IPS-15b (cell line): ENCODE data around the gene ARHGEF28.

Experiments used
- H3K27me3 ChIP-seq: one replicate; pipeline ENCODE4 v1.6.1; 2013; ENCODE audit warnings: low read length; ENCODE audit not compliant: control insufficient read depth, insufficient read depth
- H3K36me3 ChIP-seq: one replicate; pipeline ENCODE4 v1.6.1; 2013; ENCODE audit warnings: low read length; ENCODE audit not compliant: control insufficient read depth, insufficient read depth
- H3K4me1 ChIP-seq: one replicate; pipeline ENCODE4 v1.6.1; 2013; ENCODE audit warnings: mild to moderate bottlenecking, low read length; ENCODE audit not compliant: control insufficient read depth, insufficient read depth
- H3K4me3 ChIP-seq: one replicate; pipeline ENCODE4 v1.5.1; 2013; ENCODE audit warnings: low read depth, low read length
- H3K9ac ChIP-seq: one replicate; pipeline ENCODE4 v1.6.1; 2013; ENCODE audit warnings: low read depth, mild to moderate bottlenecking, low read length
- H3K9me3 ChIP-seq: one replicate; pipeline ENCODE4 v1.6.1; 2013; ENCODE audit warnings: mild to moderate bottlenecking, low read length; ENCODE audit not compliant: control insufficient read depth, insufficient read depth

ARHGEF28 gene

DNA sequence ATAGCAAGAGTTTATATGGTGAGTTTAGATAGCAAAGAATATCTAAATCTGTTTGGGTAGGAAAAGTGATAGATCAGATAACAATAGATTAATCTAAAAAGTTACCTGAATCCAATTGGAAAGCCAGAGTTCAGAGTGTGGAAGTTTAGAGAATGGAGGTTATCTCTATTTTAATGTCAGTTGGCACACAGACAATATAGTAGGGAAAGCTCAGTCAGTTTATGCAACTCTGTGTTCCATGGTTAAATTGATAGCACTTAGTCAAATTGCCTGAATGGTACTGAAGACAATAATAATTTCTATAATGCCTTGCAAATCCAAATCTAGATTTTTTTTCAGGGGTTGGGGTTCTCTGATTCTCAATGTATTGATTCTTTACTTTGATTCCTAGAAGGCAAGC lies 77.0 kb downstream of the ARHGEF28 start:
- no peak overlapping the region for H3K4me3 ChIP-seq
- H3K9ac ChIP-seq, result no peak overlapping the region
- no peaks in the 10 kb centered on the region for H3K27me3 ChIP-seq
- H3K4me1 ChIP-seq, result no peaks in the 10 kb centered on the region
- H3K9me3 ChIP-seq, result no peaks in the 10 kb centered on the region
- no peaks in the 10 kb centered on the region for H3K36me3 ChIP-seq

DNA sequence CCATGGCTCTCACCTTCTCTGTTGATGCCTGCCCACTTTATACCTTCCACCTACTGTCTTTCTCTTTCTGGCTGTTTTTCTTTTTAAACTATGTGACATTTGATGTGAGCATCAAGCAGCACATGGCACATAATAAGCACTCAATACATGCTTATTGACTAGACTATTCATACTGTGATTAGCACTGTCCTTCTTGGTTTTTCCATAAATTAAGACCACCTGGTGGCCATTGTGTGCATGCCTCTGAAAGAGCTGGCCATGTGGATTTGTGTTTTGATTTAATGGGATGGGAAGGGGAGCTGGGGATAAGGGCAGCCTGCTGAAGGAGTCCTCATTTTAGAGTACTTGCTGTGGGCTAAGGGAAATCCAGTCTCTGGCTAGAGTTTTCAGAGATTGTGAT lies 79.4 kb downstream of the ARHGEF28 start:
- Histone ChIP-seq H3K4me3 (no peak overlapping the region), H3K27me3 (no peaks in the 10 kb centered on the region), H3K36me3 (no peaks in the 10 kb centered on the region), H3K4me1 (no peaks in the 10 kb centered on the region), H3K9me3 (no peaks in the 10 kb centered on the region), H3K9ac (no peak overlapping the region)

DNA sequence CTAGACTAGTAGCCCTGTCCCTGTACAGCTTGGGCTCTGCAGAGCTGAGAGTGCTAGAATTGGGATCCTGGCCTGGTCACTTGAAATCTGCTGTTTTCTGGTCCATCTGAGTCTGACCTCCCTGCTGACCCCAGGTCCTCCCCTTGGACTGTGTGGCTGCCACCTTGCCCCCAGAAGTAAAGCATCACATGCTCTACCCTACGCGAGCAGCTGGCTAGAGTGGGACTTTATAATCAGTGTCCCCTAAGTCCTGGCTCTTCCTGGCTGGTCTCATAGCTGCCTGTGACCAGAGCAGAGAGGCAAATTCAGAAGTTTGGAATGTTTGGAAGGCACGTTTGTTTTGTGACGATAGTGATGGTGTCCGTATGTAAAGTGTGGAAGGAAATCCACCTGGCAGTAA lies 81.0 kb downstream of the ARHGEF28 start:
- no peaks in the 10 kb centered on the region for H3K27me3 ChIP-seq
- H3K4me3 ChIP-seq, result no peak overlapping the region
- no peaks in the 10 kb centered on the region for H3K9me3 ChIP-seq
- no peaks in the 10 kb centered on the region for H3K4me1 ChIP-seq
- H3K9ac ChIP-seq, result no peak overlapping the region
- H3K36me3 ChIP-seq, result no peaks in the 10 kb centered on the region

DNA sequence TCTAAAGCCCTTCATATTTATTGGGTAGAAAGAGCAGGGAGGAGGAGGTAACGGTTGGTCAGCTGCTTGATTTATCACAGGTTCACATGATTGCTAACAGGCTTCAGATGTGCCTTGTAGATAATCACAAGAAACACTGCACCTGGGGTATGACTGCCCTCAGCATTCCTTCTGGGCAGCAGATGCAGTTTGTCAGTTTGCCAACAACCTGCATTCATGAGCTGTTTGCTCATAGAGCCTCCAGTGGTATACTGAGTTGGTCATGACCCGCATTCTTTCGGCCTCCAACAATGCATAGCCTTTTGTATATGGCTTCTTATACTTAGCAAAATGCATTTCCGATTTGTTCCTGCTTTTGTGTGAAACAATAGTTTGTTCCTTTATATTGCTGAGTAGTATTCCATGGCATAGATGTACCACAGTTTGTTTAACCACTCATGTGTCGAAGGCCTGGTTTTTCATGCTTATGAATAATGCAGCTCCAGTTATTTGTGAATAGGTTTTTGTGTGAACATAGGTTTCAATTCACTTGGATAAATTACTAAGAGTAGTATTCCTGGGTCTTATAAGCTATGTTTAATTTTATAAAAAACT lies 83.6 kb downstream of the ARHGEF28 start:
- no peaks in the 10 kb centered on the region for H3K4me1 ChIP-seq
- no peak overlapping the region for H3K4me3 ChIP-seq
- H3K9me3 ChIP-seq, result no peaks in the 10 kb centered on the region
- H3K36me3 ChIP-seq, result no peaks in the 10 kb centered on the region
- no peak overlapping the region for H3K9ac ChIP-seq
- no peaks in the 10 kb centered on the region for H3K27me3 ChIP-seq

DNA sequence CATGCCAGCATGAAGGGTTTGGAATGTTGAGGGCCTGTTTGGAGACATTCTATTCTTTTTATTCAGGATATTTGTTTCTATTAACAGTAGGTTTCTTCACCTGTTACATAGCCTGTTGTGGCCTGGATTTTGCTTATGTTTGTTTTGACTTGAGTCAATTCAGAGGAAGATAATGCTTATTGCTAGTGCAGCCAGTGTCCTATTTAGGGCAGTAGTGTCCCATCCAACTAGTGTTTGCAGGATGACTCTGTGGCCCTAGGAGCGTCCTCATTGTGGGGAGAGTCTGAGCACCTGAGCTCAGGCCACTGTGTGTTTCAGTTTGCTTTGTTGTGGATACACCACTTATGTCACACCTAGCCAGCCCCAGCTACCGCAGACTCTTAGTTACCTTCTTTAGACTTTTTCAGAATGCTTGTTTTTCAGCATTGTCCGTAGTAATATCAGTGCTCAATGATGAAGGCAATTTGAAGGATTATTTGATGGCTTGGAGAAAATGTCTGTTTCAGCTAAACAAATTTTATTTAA lies 90.3 kb downstream of the ARHGEF28 start:
- no peak overlapping the region for H3K9ac ChIP-seq
- no peaks in the 10 kb centered on the region for H3K27me3 ChIP-seq
- no peaks in the 10 kb centered on the region for H3K4me1 ChIP-seq
- no peaks in the 10 kb centered on the region for H3K36me3 ChIP-seq
- H3K4me3 ChIP-seq, result no peak overlapping the region
- H3K9me3 ChIP-seq, result no peaks in the 10 kb centered on the region

DNA sequence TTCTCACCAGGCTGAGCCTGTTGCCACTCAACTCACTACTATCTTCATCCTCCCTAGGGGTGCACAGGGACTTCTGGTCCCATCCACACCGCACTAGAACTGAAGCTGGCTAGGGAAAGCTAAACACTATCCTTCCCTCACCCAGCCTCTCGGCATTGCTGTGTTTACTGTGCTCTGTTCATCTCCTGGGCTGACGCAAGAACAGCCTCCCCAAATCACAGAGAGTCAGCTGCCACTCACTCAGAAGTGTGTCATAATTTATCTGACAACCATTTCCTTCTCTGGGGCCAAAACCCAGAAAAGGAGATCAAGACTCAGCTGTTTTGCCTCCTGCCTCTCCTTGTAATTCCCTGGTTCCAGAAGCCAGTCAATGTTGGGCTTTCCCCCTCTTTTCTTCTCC lies 92.8 kb downstream of the ARHGEF28 start:
- Histone ChIP-seq H3K9me3 (no peaks in the 10 kb centered on the region), H3K27me3 (no peaks in the 10 kb centered on the region), H3K9ac (no peak overlapping the region), H3K36me3 (no peaks in the 10 kb centered on the region), H3K4me3 (no peak overlapping the region), H3K4me1 (no peaks in the 10 kb centered on the region)

DNA sequence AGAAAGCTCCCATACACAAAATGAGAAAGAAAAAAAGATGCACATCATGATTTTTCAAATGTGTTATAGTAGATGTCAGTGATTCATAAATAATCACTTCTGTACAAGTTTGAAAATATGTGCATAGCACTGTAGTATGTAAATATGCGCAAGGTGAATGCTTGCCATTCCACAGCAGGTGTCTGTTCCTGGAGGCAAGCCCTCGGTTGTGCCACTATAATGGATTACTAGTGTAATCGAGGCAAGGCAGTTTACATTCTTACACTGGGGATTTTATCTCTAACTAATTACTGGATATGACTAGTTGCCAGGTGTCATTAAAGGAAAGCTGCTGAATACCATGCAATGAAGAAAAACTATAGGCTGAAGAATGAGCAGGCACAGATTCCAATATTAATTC lies 93.6 kb downstream of the ARHGEF28 start:
- H3K4me1 ChIP-seq, result no peaks in the 10 kb centered on the region
- H3K36me3 ChIP-seq, result no peaks in the 10 kb centered on the region
- no peaks in the 10 kb centered on the region for H3K27me3 ChIP-seq
- no peaks in the 10 kb centered on the region for H3K9me3 ChIP-seq
- no peak overlapping the region for H3K9ac ChIP-seq
- H3K4me3 ChIP-seq, result no peak overlapping the region

DNA sequence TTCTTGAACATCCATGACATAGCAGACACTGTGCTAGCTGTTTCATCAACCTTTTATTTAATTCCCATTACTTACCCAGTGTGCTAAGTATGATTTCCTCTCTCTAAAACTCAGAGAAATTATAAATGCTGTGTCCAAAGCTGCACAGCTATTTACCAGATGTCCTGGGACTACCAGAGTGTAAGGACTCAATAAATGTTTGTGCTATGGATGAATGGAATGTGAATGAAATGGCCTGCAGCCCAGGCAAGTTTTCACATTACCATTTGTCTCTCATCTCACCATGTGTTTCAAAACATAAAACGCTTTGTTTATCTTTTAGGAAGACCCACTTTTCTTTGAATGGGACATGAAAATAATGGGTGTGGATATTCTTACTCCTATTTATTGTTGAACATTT lies 96.2 kb downstream of the ARHGEF28 start:
- H3K9ac ChIP-seq, result no peak overlapping the region
- no peak overlapping the region for H3K4me3 ChIP-seq
- no peaks in the 10 kb centered on the region for H3K4me1 ChIP-seq
- H3K9me3 ChIP-seq, result no peaks in the 10 kb centered on the region
- H3K27me3 ChIP-seq, result no peaks in the 10 kb centered on the region
- H3K36me3 ChIP-seq, result no peaks in the 10 kb centered on the region

DNA sequence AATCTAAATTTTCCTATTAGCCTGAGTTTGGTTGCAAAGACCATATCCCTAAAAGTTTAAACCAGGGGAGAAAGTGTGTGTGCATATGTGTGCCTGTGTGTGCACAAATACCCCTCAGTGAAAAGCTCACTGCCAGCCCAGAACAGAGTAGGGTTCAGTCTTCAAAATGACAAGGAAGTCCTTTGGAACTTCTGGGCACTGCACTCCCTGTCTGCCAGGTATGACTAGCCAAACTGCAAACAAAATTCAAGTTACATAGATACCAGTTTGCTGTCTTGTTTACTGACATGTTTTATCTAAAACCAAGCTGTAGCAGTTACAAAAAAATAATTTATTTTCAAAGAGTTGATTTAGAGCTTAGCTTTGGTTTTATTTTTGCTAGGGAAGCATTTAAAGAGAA lies 100.1 kb downstream of the ARHGEF28 start:
- Histone ChIP-seq H3K9ac (no peak overlapping the region), H3K36me3 (no peaks in the 10 kb centered on the region), H3K9me3 (no peaks in the 10 kb centered on the region), H3K4me1 (no peaks in the 10 kb centered on the region), H3K4me3 (no peak overlapping the region), H3K27me3 (no peaks in the 10 kb centered on the region)

DNA sequence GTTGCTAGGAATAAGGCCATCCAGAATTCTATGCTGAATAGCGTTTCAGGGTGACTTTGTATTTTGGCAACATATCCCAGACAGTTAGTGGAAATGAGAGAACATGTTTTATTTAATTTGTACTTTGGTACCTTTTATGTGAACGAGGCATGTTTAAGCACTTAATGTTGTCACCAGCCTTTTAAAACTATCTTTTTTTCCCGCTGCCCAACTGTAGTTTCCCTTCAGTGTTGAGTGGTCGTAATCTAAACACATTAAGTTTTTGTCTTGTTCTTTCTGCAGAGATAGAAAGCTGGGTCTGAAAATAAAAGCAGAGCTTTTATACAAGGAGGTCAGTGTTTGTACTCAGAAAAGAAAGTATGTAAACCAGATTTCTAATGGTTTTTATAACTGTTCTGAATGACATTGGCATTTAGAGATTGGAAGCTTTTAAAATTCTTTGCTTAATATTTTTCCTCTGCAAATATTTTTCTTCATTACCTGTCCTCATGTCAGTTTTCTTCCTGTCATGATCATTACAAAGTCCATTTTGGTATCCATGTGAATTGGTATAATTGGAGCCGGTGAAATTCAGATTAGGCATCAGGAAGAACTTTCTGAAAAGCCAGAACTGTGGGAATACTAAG lies 100.7 kb downstream of the ARHGEF28 start:
- Histone ChIP-seq H3K4me1 (no peaks in the 10 kb centered on the region), H3K9me3 (no peaks in the 10 kb centered on the region), H3K36me3 (no peaks in the 10 kb centered on the region), H3K9ac (no peak overlapping the region), H3K27me3 (no peaks in the 10 kb centered on the region), H3K4me3 (no peak overlapping the region)

DNA sequence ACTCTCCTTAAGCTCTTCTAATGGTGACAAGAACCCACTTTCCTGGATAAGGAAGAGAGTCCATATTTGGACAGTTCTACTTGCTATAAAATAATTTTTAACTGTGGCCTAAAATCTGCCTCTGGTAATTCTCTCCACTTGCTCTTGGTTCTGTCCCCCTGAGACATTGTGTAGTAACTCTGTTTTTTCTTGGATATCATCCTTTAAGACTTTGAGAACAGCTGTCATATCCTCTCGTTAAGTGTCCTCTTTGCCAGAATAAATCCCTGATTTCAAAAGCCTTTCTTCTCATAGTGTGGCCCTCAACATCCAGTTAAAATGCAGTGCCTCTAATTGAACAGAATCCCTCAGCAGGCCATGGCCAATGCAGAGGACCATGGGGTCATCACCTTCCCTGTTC lies 101.5 kb downstream of the ARHGEF28 start:
- Histone ChIP-seq H3K9ac (no peak overlapping the region), H3K36me3 (no peaks in the 10 kb centered on the region), H3K4me3 (no peak overlapping the region), H3K4me1 (no peaks in the 10 kb centered on the region), H3K9me3 (no peaks in the 10 kb centered on the region), H3K27me3 (no peaks in the 10 kb centered on the region)

DNA sequence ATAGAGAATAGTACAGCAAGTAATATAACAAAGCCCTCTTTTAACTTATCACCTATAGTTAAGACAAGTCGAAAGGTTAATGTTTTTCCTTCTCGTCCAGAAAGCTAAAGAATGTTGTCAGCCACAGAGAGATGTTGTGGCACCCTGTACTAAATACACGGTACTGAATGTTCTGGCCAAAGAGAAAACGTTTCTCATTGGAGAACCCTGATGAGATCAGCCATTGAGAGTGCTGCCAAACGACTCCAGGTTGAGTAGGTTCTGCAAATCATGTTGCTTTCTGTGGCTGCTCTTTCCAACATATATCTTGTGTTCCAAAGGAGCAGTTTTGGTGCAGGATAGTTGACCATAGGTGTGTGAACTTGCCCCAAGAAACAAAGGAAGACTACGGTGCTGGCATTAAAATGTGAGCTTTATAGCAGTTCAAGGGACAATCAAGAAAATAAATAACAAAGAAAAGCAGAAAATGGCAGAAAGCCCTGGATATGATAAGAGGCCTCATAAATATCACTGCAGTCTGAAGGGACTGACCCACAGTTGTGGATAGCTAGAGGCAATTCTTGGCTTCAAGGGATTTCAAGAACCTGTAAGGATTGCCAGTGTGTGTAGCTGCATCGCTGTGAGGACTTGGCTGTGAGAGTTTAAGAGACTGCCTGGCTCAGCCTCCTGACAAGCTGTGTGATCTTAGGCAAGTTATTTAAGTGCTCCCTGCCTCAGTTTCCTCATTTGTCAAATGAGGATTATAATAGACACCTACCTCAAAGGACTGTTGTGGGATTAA lies 102.7 kb downstream of the ARHGEF28 start:
- no peak overlapping the region for H3K4me3 ChIP-seq

More for the DNA sequence above, 102.7 kb downstream of the ARHGEF28 start:
- Histone ChIP-seq H3K4me1 (no peaks in the 10 kb centered on the region), H3K9ac (no peak overlapping the region), H3K36me3 (no peaks in the 10 kb centered on the region), H3K27me3 (no peaks in the 10 kb centered on the region), H3K9me3 (no peaks in the 10 kb centered on the region)
